Measurements from ENCODE around the gene GFI1. TPM values are rescaled to one million over a fixed set of nuclear protein-coding genes. Genes with fewer than 3 reads are reported as not detected.

The GFI1 gene
- total and polyA plus RNA-seq, 2 of the 8 experiments (the other 6 are each of a cell fraction or from before 2014, with no cell fraction given), result 0.08 to 0.17 TPM

DNA sequence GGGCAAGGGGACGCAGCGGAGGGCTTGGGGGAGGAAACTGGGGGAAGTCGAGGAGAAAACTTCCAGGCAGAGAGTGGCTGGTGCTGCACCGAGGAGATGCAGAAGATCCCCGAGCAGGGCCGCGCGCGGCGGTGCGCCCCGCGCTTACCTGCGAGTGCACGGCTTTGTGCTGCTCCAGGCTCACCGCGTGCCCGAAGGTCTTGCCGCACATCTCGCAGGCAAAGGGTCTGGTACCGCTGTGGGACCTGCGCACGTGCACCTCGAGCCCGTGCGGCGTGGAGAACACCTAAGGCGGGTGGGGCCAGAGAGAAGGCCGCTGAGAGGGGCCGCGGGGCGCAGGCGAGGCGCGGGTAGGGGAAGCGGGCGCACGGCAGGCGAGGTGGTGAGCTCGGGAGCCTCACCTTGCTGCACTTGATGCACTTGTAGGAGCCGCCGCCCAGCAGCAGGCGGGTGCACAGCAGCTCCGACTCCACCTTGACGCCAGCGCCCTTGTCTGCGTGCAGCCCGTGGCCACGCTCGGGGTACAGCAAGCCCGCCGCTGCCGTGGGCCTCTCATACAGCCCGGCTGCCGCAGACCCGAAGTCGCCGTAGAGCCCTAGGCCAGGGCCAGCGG is 6.4 kb downstream of the GFI1 start (continued):
- peak; percentile 99 for TF ChIP-seq EZH2 (IDR thresholded peaks at IDR 0.05; ENCODE audit: low read depth, low read length, severe bottlenecking)
- TF ChIP-seq ZNF274 (IDR thresholded peaks at IDR 0.05; ENCODE audit: borderline replicate concordance, extremely low read depth, low read length), result no peak
- TF ChIP-seq SP2 (IDR thresholded peaks at IDR 0.05; ENCODE audit: low read length), result no peak
- no peak for TF ChIP-seq MAFK (IDR thresholded peaks at IDR 0.05; ENCODE audit: low read depth, low read length)
- TF ChIP-seq EGR1 (IDR thresholded peaks at IDR 0.05; ENCODE audit: borderline replicate concordance, low read depth, low read length), result no peak
- TF ChIP-seq, protein P1, sequence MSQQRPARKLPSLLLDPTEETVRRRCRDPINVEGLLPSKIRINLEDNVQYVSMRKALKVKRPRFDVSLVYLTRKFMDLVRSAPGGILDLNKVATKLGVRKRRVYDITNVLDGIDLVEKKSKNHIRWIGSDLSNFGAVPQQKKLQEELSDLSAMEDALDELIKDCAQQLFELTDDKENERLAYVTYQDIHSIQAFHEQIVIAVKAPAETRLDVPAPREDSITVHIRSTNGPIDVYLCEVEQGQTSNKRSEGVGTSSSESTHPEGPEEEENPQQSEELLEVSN (IDR thresholded peaks at IDR 0.05), result peak; percentile 98
- TF ChIP-seq RNF2 (IDR thresholded peaks at IDR 0.05; ENCODE audit: borderline replicate concordance, low read depth, low read length, missing control alignments, poor library complexity, severe bottlenecking), result peak; percentile 91
- TF ChIP-seq, protein P2, sequence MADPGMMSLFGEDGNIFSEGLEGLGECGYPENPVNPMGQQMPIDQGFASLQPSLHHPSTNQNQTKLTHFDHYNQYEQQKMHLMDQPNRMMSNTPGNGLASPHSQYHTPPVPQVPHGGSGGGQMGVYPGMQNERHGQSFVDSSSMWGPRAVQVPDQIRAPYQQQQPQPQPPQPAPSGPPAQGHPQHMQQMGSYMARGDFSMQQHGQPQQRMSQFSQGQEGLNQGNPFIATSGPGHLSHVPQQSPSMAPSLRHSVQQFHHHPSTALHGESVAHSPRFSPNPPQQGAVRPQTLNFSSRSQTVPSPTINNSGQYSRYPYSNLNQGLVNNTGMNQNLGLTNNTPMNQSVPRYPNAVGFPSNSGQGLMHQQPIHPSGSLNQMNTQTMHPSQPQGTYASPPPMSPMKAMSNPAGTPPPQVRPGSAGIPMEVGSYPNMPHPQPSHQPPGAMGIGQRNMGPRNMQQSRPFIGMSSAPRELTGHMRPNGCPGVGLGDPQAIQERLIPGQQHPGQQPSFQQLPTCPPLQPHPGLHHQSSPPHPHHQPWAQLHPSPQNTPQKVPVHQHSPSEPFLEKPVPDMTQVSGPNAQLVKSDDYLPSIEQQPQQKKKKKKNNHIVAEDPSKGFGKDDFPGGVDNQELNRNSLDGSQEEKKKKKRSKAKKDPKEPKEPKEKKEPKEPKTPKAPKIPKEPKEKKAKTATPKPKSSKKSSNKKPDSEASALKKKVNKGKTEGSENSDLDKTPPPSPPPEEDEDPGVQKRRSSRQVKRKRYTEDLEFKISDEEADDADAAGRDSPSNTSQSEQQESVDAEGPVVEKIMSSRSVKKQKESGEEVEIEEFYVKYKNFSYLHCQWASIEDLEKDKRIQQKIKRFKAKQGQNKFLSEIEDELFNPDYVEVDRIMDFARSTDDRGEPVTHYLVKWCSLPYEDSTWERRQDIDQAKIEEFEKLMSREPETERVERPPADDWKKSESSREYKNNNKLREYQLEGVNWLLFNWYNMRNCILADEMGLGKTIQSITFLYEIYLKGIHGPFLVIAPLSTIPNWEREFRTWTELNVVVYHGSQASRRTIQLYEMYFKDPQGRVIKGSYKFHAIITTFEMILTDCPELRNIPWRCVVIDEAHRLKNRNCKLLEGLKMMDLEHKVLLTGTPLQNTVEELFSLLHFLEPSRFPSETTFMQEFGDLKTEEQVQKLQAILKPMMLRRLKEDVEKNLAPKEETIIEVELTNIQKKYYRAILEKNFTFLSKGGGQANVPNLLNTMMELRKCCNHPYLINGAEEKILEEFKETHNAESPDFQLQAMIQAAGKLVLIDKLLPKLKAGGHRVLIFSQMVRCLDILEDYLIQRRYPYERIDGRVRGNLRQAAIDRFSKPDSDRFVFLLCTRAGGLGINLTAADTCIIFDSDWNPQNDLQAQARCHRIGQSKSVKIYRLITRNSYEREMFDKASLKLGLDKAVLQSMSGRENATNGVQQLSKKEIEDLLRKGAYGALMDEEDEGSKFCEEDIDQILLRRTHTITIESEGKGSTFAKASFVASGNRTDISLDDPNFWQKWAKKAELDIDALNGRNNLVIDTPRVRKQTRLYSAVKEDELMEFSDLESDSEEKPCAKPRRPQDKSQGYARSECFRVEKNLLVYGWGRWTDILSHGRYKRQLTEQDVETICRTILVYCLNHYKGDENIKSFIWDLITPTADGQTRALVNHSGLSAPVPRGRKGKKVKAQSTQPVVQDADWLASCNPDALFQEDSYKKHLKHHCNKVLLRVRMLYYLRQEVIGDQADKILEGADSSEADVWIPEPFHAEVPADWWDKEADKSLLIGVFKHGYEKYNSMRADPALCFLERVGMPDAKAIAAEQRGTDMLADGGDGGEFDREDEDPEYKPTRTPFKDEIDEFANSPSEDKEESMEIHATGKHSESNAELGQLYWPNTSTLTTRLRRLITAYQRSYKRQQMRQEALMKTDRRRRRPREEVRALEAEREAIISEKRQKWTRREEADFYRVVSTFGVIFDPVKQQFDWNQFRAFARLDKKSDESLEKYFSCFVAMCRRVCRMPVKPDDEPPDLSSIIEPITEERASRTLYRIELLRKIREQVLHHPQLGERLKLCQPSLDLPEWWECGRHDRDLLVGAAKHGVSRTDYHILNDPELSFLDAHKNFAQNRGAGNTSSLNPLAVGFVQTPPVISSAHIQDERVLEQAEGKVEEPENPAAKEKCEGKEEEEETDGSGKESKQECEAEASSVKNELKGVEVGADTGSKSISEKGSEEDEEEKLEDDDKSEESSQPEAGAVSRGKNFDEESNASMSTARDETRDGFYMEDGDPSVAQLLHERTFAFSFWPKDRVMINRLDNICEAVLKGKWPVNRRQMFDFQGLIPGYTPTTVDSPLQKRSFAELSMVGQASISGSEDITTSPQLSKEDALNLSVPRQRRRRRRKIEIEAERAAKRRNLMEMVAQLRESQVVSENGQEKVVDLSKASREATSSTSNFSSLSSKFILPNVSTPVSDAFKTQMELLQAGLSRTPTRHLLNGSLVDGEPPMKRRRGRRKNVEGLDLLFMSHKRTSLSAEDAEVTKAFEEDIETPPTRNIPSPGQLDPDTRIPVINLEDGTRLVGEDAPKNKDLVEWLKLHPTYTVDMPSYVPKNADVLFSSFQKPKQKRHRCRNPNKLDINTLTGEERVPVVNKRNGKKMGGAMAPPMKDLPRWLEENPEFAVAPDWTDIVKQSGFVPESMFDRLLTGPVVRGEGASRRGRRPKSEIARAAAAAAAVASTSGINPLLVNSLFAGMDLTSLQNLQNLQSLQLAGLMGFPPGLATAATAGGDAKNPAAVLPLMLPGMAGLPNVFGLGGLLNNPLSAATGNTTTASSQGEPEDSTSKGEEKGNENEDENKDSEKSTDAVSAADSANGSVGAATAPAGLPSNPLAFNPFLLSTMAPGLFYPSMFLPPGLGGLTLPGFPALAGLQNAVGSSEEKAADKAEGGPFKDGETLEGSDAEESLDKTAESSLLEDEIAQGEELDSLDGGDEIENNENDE (IDR thresholded peaks at IDR 0.05; ENCODE audit: insufficient replicate concordance, low read length), result no peak
- TF ChIP-seq ASH2L (IDR thresholded peaks at IDR 0.05; ENCODE audit: low read length), result no peak

All from H1 (cell line).